HepG2 (cell line): ENCODE results near the gene BRD3. TPM values are rescaled to one million over a fixed set of nuclear protein-coding genes. Genes with fewer than 3 reads are reported as not detected.

ENCODE experiments used
- ARNT ChIP-seq: fragments of 450-650 bp; IDR thresholded peaks from 2 replicates; pipeline ENCODE4 v1.6.1; 2017
- GTF3A ChIP-seq: sonication (generic); formaldehyde crosslinking; conservative IDR thresholded peaks from 2 replicates; pipeline ENCODE4 v1.4.0; 2020; ENCODE audit warnings: mild to moderate bottlenecking, missing genetic modification reagents
- HCFC1 ChIP-seq: fragments of 150-350 bp; IDR thresholded peaks from 2 replicates; pipeline ENCODE4 v1.6.1; 2014; ENCODE audit warnings: low read depth, low read length
- MTA1 ChIP-seq: sonication (generic); formaldehyde crosslinking; IDR thresholded peaks from 2 replicates; pipeline ENCODE4 v1.4.0; 2020; ENCODE audit warnings: missing genetic modification reagents, mild to moderate bottlenecking, borderline replicate concordance
- ONECUT2 ChIP-seq: sonication (generic); formaldehyde crosslinking; IDR thresholded peaks from 2 replicates; pipeline ENCODE4 v1.4.0; 2020; ENCODE audit warnings: missing genetic modification reagents
- PITX1 ChIP-seq: sonication (generic); formaldehyde crosslinking; IDR thresholded peaks from 2 replicates; pipeline ENCODE4 v1.5.1; 2020; ENCODE audit warnings: mild to moderate bottlenecking, missing genetic modification reagents
- REXO4 ChIP-seq: sonication (generic); formaldehyde crosslinking; IDR thresholded peaks from 2 replicates; pipeline ENCODE4 v1.8.0; 2022; ENCODE audit warnings: missing genetic modification reagents, mild to moderate bottlenecking, borderline replicate concordance
- SMAD1 ChIP-seq: sonication (generic); formaldehyde crosslinking; IDR thresholded peaks from 2 replicates; pipeline ENCODE4 v1.4.0; 2020; ENCODE audit warnings: missing genetic modification reagents, low read depth, mild to moderate bottlenecking, borderline replicate concordance
- ZFP36L1 ChIP-seq: sonication (generic); formaldehyde crosslinking; IDR thresholded peaks from 2 replicates; pipeline ENCODE4 v1.8.0; 2022; ENCODE audit warnings: mild to moderate bottlenecking, missing genetic modification reagents, moderate library complexity
- ZGPAT ChIP-seq: IDR thresholded peaks from 2 replicates; pipeline ENCODE4 v1.6.1; 2016; ENCODE audit warnings: mild to moderate bottlenecking
- ZNF180 ChIP-seq: sonication (generic); formaldehyde crosslinking; IDR thresholded peaks from 2 replicates; pipeline ENCODE4 v1.4.0; 2020; ENCODE audit warnings: low read depth, missing genetic modification reagents, borderline replicate concordance
- ZNF496 ChIP-seq: sonication (generic); formaldehyde crosslinking; IDR thresholded peaks from 2 replicates; pipeline ENCODE4 v1.8.1; 2023; ENCODE audit warnings: mild to moderate bottlenecking, moderate library complexity, missing genetic modification reagents; ENCODE audit not compliant: insufficient replicate concordance
- ZNF660 ChIP-seq: sonication (generic); formaldehyde crosslinking; IDR thresholded peaks from 2 replicates; pipeline ENCODE4 v1.5.1; 2020; ENCODE audit warnings: mild to moderate bottlenecking, low read depth, missing genetic modification reagents, borderline replicate concordance
- ZNF800 ChIP-seq: sonication (generic); formaldehyde crosslinking; IDR thresholded peaks from 2 replicates; pipeline ENCODE4 v1.4.0; 2020; ENCODE audit warnings: missing genetic modification reagents
- polyA plus RNA-seq, 8 experiments: library from polyadenylated mRNA; depleted of rRNA in 3 of 8; stranded (reverse) in 7 of 8; unstranded in 1 of 8; fragments of >200 nt; fragmentation: Illumina TruSeq in 4 of 8; extraction: Trizol in 4 of 8; gene quantifications; 2 replicates each; pipeline versions ENCODE4 v1.2.1 to v1.2.3, GENCODE V29; 2011 to 2016; ENCODE audit warnings: low read depth in 4 of 8, missing spikeins in 1 of 8, mixed read lengths in 1 of 8; ENCODE audit not compliant: insufficient read depth in 1 of 8
- total RNA-seq, 5 experiments: library from RNA; depleted of rRNA; stranded (reverse); fragments of >200 nt; fragmentation: Illumina TruSeq; extraction: Trizol; gene quantifications; 2 replicates each; pipeline ENCODE4 v1.2.3, GENCODE V29; 2016; ENCODE audit warnings: low read depth in 1 of 5
- TF ChIP-seq, protein P1 (sequence below): sonication (generic); formaldehyde crosslinking; conservative IDR thresholded peaks from 2 replicates; pipeline ENCODE4 v1.8.0; 2022; ENCODE audit warnings: mild to moderate bottlenecking, moderate library complexity, missing genetic modification reagents
- TF ChIP-seq, protein P2 (sequence below): sonication (generic); formaldehyde crosslinking; IDR thresholded peaks from 2 replicates; pipeline ENCODE4 v1.5.0; 2020; ENCODE audit warnings: mild to moderate bottlenecking, missing genetic modification reagents

BRD3 gene
- total and polyA plus RNA-seq, 2 of the 13 experiments (the other 11 are each of a cell fraction or from before 2014, with no cell fraction given): 5.9 to 12.9 TPM

- no peak for TF ChIP-seq ZNF800 (CRISPR knock-in tag)
- no peak for TF ChIP-seq ARNT
- TF ChIP-seq ZGPAT: peak; percentile 70
- no peak for TF ChIP-seq REXO4 (CRISPR knock-in tag)
- TF ChIP-seq MTA1: no peak; the same call in 1 of the 2 replicates
- TF ChIP-seq, protein P1, sequence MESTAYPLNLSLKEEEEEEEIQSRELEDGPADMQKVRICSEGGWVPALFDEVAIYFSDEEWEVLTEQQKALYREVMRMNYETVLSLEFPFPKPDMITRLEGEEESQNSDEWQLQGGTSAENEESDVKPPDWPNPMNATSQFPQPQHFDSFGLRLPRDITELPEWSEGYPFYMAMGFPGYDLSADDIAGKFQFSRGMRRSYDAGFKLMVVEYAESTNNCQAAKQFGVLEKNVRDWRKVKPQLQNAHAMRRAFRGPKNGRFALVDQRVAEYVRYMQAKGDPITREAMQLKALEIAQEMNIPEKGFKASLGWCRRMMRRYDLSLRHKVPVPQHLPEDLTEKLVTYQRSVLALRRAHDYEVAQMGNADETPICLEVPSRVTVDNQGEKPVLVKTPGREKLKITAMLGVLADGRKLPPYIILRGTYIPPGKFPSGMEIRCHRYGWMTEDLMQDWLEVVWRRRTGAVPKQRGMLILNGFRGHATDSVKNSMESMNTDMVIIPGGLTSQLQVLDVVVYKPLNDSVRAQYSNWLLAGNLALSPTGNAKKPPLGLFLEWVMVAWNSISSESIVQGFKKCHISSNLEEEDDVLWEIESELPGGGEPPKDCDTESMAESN (CRISPR knock-in tag): 0 out of 2 replicates have a peak, but pooled peaks have one; percentile 35
- 0 out of 2 replicates have a peak, but pooled peaks have one; percentile 31 for TF ChIP-seq PITX1
- TF ChIP-seq HCFC1: no peak
- TF ChIP-seq SMAD1: no peak
- TF ChIP-seq ZNF660: no peak
- TF ChIP-seq GTF3A: no peak
- no peak for TF ChIP-seq ZNF180 (CRISPR knock-in tag)
- 0 out of 2 replicates have a peak, but pooled peaks have one; percentile 51 for TF ChIP-seq ZFP36L1 (CRISPR knock-in tag)
- no peak for TF ChIP-seq ZNF496 (CRISPR knock-in tag)
- TF ChIP-seq, protein P2, sequence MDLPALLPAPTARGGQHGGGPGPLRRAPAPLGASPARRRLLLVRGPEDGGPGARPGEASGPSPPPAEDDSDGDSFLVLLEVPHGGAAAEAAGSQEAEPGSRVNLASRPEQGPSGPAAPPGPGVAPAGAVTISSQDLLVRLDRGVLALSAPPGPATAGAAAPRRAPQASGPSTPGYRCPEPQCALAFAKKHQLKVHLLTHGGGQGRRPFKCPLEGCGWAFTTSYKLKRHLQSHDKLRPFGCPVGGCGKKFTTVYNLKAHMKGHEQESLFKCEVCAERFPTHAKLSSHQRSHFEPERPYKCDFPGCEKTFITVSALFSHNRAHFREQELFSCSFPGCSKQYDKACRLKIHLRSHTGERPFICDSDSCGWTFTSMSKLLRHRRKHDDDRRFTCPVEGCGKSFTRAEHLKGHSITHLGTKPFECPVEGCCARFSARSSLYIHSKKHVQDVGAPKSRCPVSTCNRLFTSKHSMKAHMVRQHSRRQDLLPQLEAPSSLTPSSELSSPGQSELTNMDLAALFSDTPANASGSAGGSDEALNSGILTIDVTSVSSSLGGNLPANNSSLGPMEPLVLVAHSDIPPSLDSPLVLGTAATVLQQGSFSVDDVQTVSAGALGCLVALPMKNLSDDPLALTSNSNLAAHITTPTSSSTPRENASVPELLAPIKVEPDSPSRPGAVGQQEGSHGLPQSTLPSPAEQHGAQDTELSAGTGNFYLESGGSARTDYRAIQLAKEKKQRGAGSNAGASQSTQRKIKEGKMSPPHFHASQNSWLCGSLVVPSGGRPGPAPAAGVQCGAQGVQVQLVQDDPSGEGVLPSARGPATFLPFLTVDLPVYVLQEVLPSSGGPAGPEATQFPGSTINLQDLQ (CRISPR knock-in tag): no peak
- no peak for TF ChIP-seq ONECUT2 (CRISPR knock-in tag)
These were observed 9.8 kb downstream of the BRD3 start (continued) for GRCh38 chr9:134057751-134058701.
